Pancreas (tissue), 10 donors: ENCODE results near the gene ERN1. TPM values are rescaled to one million over a fixed set of nuclear protein-coding genes. Genes with fewer than 3 reads are reported as not detected.

Experiments
- ATAC-seq, 4 donors: fragments of 200-7000 bp; cut with Tn5 transposase; one replicate each; pipeline versions ENCODE4 v1.8.0 to v1.9.1; 2020; ENCODE audit warnings: mild to moderate bottlenecking in 4 of 4, moderate library complexity in 4 of 4
- DNase-seq, 6 donors: peaks; one replicate each; pipeline ENCODE4 v3.0.0-alpha.2; 2020
- FAIRE-seq: peaks from 2 replicates; lab custom pipeline; 2012; peaks lifted over from hg19 to GRCh38; lab: Jason Lieb, UNC
- H3K27ac ChIP-seq, 4 donors: fragments of 200-600 bp; sonication (generic); 1 replicate in 3 of 4; 2 replicates in 1 of 4; pipeline versions ENCODE4 v1.5.0 to v1.8.0; 2020
- H3K27me3 ChIP-seq, 4 donors: fragments of 200-600 bp; one replicate each; pipeline ENCODE4 v1.8.0; 2021
- H3K36me3 ChIP-seq, 3 donors: fragments of 200-600 bp; sonication (generic) in 1 of 3; one replicate each; pipeline versions ENCODE4 v1.5.0 to v1.8.0; 2020 to 2021
- H3K4me1 ChIP-seq, 3 donors: fragments of 200-600 bp; one replicate each; pipeline ENCODE4 v1.8.0; 2021
- H3K4me3 ChIP-seq, 4 donors: fragments of 200-600 bp; sonication (generic) in 2 of 4; one replicate each; pipeline versions ENCODE4 v1.5.0 to v1.8.0; 2020 to 2021
- H3K9me3 ChIP-seq, 4 donors: fragments of 200-600 bp; one replicate each; pipeline ENCODE4 v1.8.0; 2021
- CTCF ChIP-seq, 4 donors: fragments of 200-600 bp; sonication (generic) in 3 of 4; IDR thresholded peaks; one replicate each; pipeline versions ENCODE4 v1.5.0 to v1.8.0; 2021; ENCODE audit warnings: antibody characterized with exemption in 4 of 4
- WGBS, 2 donors: extraction: QIAGEN DNeasy Blood & Tissue Kit; methylation state at CpG; one replicate each; pipeline ENCODE4 v1.1.7; 2013; 5-methylcytosine and 5-hydroxymethylcytosine counted together
- intact Hi-C, 3 donors: fragments of 100-400 bp; cut with DNase I; formaldehyde crosslinking; loops; one replicate each; pipeline versions ENCODE4 v1.11.1 to v1.14.2; 2022
- polyA plus RNA-seq, 2 donors: library from polyadenylated mRNA; stranded (reverse); fragments of 200-250 nt; gene quantifications; one replicate each; pipeline ENCODE4 v1.2.3, GENCODE V29; 2013
- total RNA-seq, 6 donors: library from RNA; stranded (reverse); fragmentation: NEBNext Ultra II Directional in 4 of 6; extraction: Animal tissue kit (Norgen Biotek cat#: 25700) in 4 of 6; gene quantifications; one replicate each; pipeline versions ENCODE4 v1.2.1 to v1.2.4, GENCODE V29; 2021 to 2023
- donor health status: healthy with polysubstance abuse.
- donor health status: DM: no; HTN: no; CAD: no; lungs with moderate emphysema.
- donor health status: DM: no; HTN: no; CAD: no.
- donor health status: control.
- donor health status: control.
- donor health status: Bipolar disorder and iron deficiency.
- donor health status: DM: yes; HTN: yes; CAD: no.
- donor health status: DM: no; HTN: no; CAD: no.
- donor health status: DM: no; HTN: no; CAD: no.
- donor health status: DM: yes; HTN: yes; CAD: no.

The ERN1 gene
- total and polyA plus RNA-seq, 8 donors: 10.4 to 151 (median 39.1) TPM

- H3K4me1 ChIP-seq: peaks cover under 1 to 12% (median 6%) of the 10 kb centered on the region in 3 donors
- no peaks in the 10 kb centered on the region for H3K9me3 ChIP-seq
- ATAC-seq (no peak), FAIRE-seq (no peak), DNase-seq (peak in 1 of 6 donors; percentile 15)
- 90% methylated on average over 5 of the region's 5 CpGs for WGBS, 2 donors
- H3K36me3 ChIP-seq: no peaks in the 10 kb centered on the region
- intact Hi-C loops: loop anchor here (5.0 to 10.0 kb wide), 4 partner anchors 69 to 217 kb away; partner anchors contain the start of genes CSHL1 (in 2 of the 3), GH1 (in 2 of the 3) and ICAM2 (in 1 of the 3)
- H3K27me3 ChIP-seq: no peaks in the 10 kb centered on the region
- no peak overlapping the region for H3K4me3 ChIP-seq
- no peak overlapping the region for H3K27ac ChIP-seq
- no peak for TF ChIP-seq CTCF (IDR thresholded peaks at IDR 0.05)
These were observed 1.8 kb upstream of the ERN1 start for GRCh38 chr17:64131606-64132270.

DNA sequence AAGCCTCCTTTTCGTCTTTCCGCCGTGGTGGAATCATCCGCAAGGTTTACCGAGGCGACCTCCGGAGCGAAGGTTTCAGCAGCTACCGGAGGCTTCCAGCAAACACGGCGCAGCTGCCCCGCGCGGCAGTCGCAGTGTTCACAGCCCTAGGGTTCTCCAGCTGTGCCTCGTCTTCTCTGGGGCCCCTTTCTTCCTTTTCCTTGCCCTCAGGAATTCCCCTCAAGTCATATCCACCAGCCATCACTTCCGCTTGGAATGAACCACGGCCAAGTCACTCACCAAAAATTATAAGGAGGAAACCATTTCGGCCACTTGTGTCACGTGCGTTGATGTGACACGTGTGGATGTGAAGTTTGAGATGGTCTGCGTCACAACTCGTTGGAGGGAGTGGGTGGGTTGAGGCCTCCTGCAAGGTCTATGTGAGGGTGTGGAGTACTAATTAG lies 636 bp upstream of the ERN1 start:
- no peak for TF ChIP-seq CTCF (IDR thresholded peaks at IDR 0.05)
- no peak for ATAC-seq
- Histone ChIP-seq H3K4me3 (peak overlapping the region in 2 of 4 donors; percentile 84 to 90), H3K27ac (peak overlapping the region; percentile 48 to 79 (median 50)), H3K36me3 (no peaks in the 10 kb centered on the region), H3K9me3 (no peaks in the 10 kb centered on the region), H3K4me1 (peaks cover 4 to 23% (median 6%) of the 10 kb centered on the region in 3 donors), H3K27me3 (no peaks in the 10 kb centered on the region)
- intact Hi-C loops: loop anchor here (5.0 to 10.0 kb wide), 4 partner anchors 68 to 216 kb away; partner anchors contain the start of genes CSHL1 (in 2 of the 3), GH1 (in 2 of the 3) and ICAM2 (in 1 of the 3)
- DNase-seq: no peak
- WGBS, 2 donors: 42 to 49% methylated on average over 24 of the region's 24 CpGs
- no peak for FAIRE-seq

GRCh38 chr17:64129515-64129764 lies 504 bp downstream of the ERN1 start:
- Histone ChIP-seq H3K27me3 (no peaks in the 10 kb centered on the region), H3K9me3 (no peaks in the 10 kb centered on the region), H3K36me3 (no peaks in the 10 kb centered on the region), H3K4me3 (peak overlapping the region; percentile 31 to 94 (median 87)), H3K4me1 (peaks cover 1 to 23% (median 4%) of the 10 kb centered on the region in 3 donors), H3K27ac (peak overlapping the region; percentile 93 to 98 (median 95))
- no peak for DNase-seq
- TF ChIP-seq CTCF (IDR thresholded peaks at IDR 0.05): no peak
- ATAC-seq: peak in 2 of 4 donors; percentile 0
- no peak for FAIRE-seq
- intact Hi-C loops: loop anchor here in 2 of 3 donors (5.0 to 10.0 kb wide), 2 partner anchors 57 to 65 kb away; no protein-coding TSS in a partner anchor
- 0% methylated on average over 31 of the region's 31 CpGs for WGBS, 2 donors

GRCh38 chr17:64128787-64129514 lies 993 bp downstream of the ERN1 start:
- H3K27me3 ChIP-seq: no peaks in the 10 kb centered on the region
- H3K36me3 ChIP-seq: no peaks in the 10 kb centered on the region
- H3K4me3 ChIP-seq: peak overlapping the region; percentile 31 to 94 (median 87)
- H3K4me1 ChIP-seq: peaks cover 0 to 24% (median 4%) of the 10 kb centered on the region in 3 donors
- WGBS, 2 donors: 2 to 3% methylated on average over 15 of the region's 15 CpGs
- TF ChIP-seq CTCF (IDR thresholded peaks at IDR 0.05): no peak
- peak in 3 of 6 donors; percentile 45 to 53 (median 52) for DNase-seq
- H3K9me3 ChIP-seq: no peaks in the 10 kb centered on the region
- no peak for FAIRE-seq
- intact Hi-C loops: loop anchor here in 2 of 3 donors (5.0 to 10.0 kb wide), 2 partner anchors 57 to 64 kb away; no protein-coding TSS in a partner anchor
- peak overlapping the region; percentile 93 to 98 (median 95) for H3K27ac ChIP-seq
- peak; percentile 15 to 41 (median 29) for ATAC-seq
